ENCODE measurements around the gene REX1BD.

Gene REX1BD

GRCh38 chr19:18639706-18640243 lies 51.2 kb downstream of the REX1BD start:
- Histone ChIP-seq H3K36me3 (ENCODE audit: low read length) (no peaks in the 10 kb centered on the region), H3K27ac (ENCODE audit: low read depth, low read length) (no peak overlapping the region), H3K79me2 (ENCODE audit: insufficient read depth, low read length) (no peaks in the 10 kb centered on the region), H3K9me3 (ENCODE audit: insufficient read depth, low read length) (no peaks in the 10 kb centered on the region), H3K9me2 (replicated peaks; ENCODE audit: insufficient read depth, low read length) (no peaks in the 10 kb centered on the region), H2AFZ (ENCODE audit: low read depth, low read length, severe bottlenecking) (no peak overlapping the region), H3K9ac (ENCODE audit: low read length) (no peak overlapping the region), H3K4me2 (ENCODE audit: low read depth, low read length, poor library complexity, severe bottlenecking) (no peak overlapping the region), H3F3A (ENCODE audit: insufficient read depth) (no peaks in the 10 kb centered on the region), H4K20me1 (ENCODE audit: low read depth, low read length) (no peaks in the 10 kb centered on the region), H3K27me3 (ENCODE audit: low read length) (no peaks in the 10 kb centered on the region), H3K4me3 (ENCODE audit: insufficient read depth, low read length, poor library complexity, severe bottlenecking) (no peak overlapping the region)
- no peak for TF ChIP-seq CTCF (IDR thresholded peaks at IDR 0.05; ENCODE audit: insufficient read depth, low read length, poor library complexity, severe bottlenecking)
- TF ChIP-seq EZH2phosphoT487 (conservative IDR thresholded peaks at IDR 0.05; ENCODE audit: low read length): no peak
